T-helper 2 cell treated with Interferon-gamma antibody and Interleukin-4, amounts not matched to agents 100 ng/mL and 5 ng/mL, for 36 hours (primary cell): ENCODE measurements around the gene SLC8A3. TPM values are rescaled to one million over a fixed set of nuclear protein-coding genes. Genes with fewer than 3 reads are reported as not detected.

ENCODE experiments used
- intact Hi-C: fragments of 100-400 bp; cut with micrococcal nuclease; formaldehyde crosslinking; loops from one replicate; pipeline ENCODE4 v1.15.1; 2023
- total RNA-seq: library from RNA; stranded (reverse); gene quantifications from 2 replicates; pipeline ENCODE4 v1.2.3, GENCODE V29; 2022

The SLC8A3 gene
- total RNA-seq, 1 donor from 2014 or later: 0.05 TPM

- intact Hi-C loops: loop anchor here (5.0 kb wide), 1 partner anchor 297 kb away; no protein-coding TSS in a partner anchor
Observed at GRCh38 chr14:70029296-70030132, 159.2 kb downstream of the SLC8A3 start.

GRCh38 chr14:70027785-70028428 is 160.8 kb downstream of the SLC8A3 start:
- intact Hi-C loops: loop anchor here (1.0 to 5.0 kb wide), 2 partner anchors 210 to 296 kb away; no protein-coding TSS in a partner anchor

- intact Hi-C loops: no loop called here
Observed at GRCh38 chr14:70023871-70024270, 164.9 kb downstream of the SLC8A3 start.

GRCh38 chr14:70022771-70023445 is 165.8 kb downstream of the SLC8A3 start:
- intact Hi-C loops: no loop called here

- intact Hi-C loops: no loop called here
Observed at GRCh38 chr14:70021548-70022220, 167.1 kb downstream of the SLC8A3 start.

GRCh38 chr14:70020352-70021170 is 168.2 kb downstream of the SLC8A3 start:
- intact Hi-C loops: no loop called here

- intact Hi-C loops: no loop called here
Observed at GRCh38 chr14:70019695-70020094, 169.1 kb downstream of the SLC8A3 start.

GRCh38 chr14:70018713-70019211 is 170.0 kb downstream of the SLC8A3 start:
- intact Hi-C loops: no loop called here

GRCh38 chr14:70018230-70018629 is 170.5 kb downstream of the SLC8A3 start:
- intact Hi-C loops: no loop called here

- intact Hi-C loops: loop anchor here (5.0 kb wide), 1 partner anchor 197 kb away; no protein-coding TSS in a partner anchor
Observed at GRCh38 chr14:70014406-70015095, 174.2 kb downstream of the SLC8A3 start.

GRCh38 chr14:70013271-70013873 is 175.4 kb downstream of the SLC8A3 start:
- intact Hi-C loops: loop anchor here (5.0 kb wide), 1 partner anchor 196 kb away; no protein-coding TSS in a partner anchor

GRCh38 chr14:70011708-70012107 is 177.0 kb downstream of the SLC8A3 start:
- intact Hi-C loops: loop anchor here (5.0 kb wide), 1 partner anchor 194 kb away; no protein-coding TSS in a partner anchor

GRCh38 chr14:70011098-70011497 is 177.7 kb downstream of the SLC8A3 start:
- intact Hi-C loops: loop anchor here (5.0 kb wide), 1 partner anchor 194 kb away; no protein-coding TSS in a partner anchor

- intact Hi-C loops: loop anchor here (5.0 kb wide), 1 partner anchor 193 kb away; no protein-coding TSS in a partner anchor
Observed at GRCh38 chr14:70009961-70010360, 178.8 kb downstream of the SLC8A3 start.

GRCh38 chr14:70008284-70009262 is 180.2 kb downstream of the SLC8A3 start:
- intact Hi-C loops: no loop called here

GRCh38 chr14:70006699-70007098 is 182.1 kb downstream of the SLC8A3 start:
- intact Hi-C loops: no loop called here

- intact Hi-C loops: no loop called here
Observed at GRCh38 chr14:70005281-70005805, 183.4 kb downstream of the SLC8A3 start.
